ENCODE measurements around the gene SHISA5.
A peak's percentile ranks its signal among the peaks of the same experiment; 100 is the strongest.

SHISA5 gene

GRCh38 chr3:48446425-48447193 lies 57.4 kb downstream of the SHISA5 start, which contains the start of gene ATRIP:
ATRIP (plus strand) TSS chr3:48446737; CDS start chr3:48446846, 109 bp downstream.
- DNase-seq: peak; percentile 34

GRCh38 chr3:48446043-48446424 lies 57.9 kb downstream of the SHISA5 start:
- DNase-seq: no peak

GRCh38 chr3:48445277-48445882 lies 58.6 kb downstream of the SHISA5 start:
- no peak for DNase-seq

- DNase-seq: no peak
These were observed 62.0 kb downstream of the SHISA5 start for GRCh38 chr3:48441940-48442339.

- DNase-seq: no peak
These were observed 63.4 kb downstream of the SHISA5 start for GRCh38 chr3:48440590-48440958.

- peak; percentile 93 for DNase-seq
These were observed 64.0 kb downstream of the SHISA5 start, which contains the start of the genes CCDC51 and TMA7 for GRCh38 chr3:48439820-48440589. CCDC51 (minus strand) TSS chr3:48440119; CDS start chr3:48435128, 4,991 bp downstream. TMA7 (plus strand) TSS chr3:48440257; CDS start chr3:48440297, 40 bp downstream.

GRCh38 chr3:48437812-48438211 lies 66.2 kb downstream of the SHISA5 start:
- DNase-seq: no peak

GRCh38 chr3:48436855-48437254 lies 67.1 kb downstream of the SHISA5 start:
- DNase-seq: no peak

GRCh38 chr3:48436477-48436787 lies 67.5 kb downstream of the SHISA5 start:
- DNase-seq: no peak

GRCh38 chr3:48435774-48436476 lies 68.0 kb downstream of the SHISA5 start:
- DNase-seq: peak; percentile 43

- DNase-seq: no peak
These were observed 68.8 kb downstream of the SHISA5 start for GRCh38 chr3:48435223-48435595.

GRCh38 chr3:48434591-48435222 lies 69.3 kb downstream of the SHISA5 start:
- no peak for DNase-seq

- no peak for DNase-seq
These were observed 70.4 kb downstream of the SHISA5 start for GRCh38 chr3:48433472-48434118.

- DNase-seq: no peak
These were observed 71.3 kb downstream of the SHISA5 start for GRCh38 chr3:48432411-48433371.

- DNase-seq: no peak
These were observed 72.5 kb downstream of the SHISA5 start for GRCh38 chr3:48431224-48432029.

GRCh38 chr3:48430708-48431101 lies 73.3 kb downstream of the SHISA5 start:
- DNase-seq: no peak

GRCh38 chr3:48429960-48430707 lies 73.8 kb downstream of the SHISA5 start, which contains the start of gene PLXNB1:
PLXNB1 (minus strand) TSS chr3:48430086; CDS start chr3:48424611, 5,475 bp downstream.
- DNase-seq: no peak

- no peak for DNase-seq
These were observed 74.5 kb downstream of the SHISA5 start for GRCh38 chr3:48429317-48429959.
